Thyroid gland (tissue), 4 donors: ENCODE results near the gene ZBTB16.

ENCODE experiments used
- CTCF ChIP-seq, 6 experiments: fragments of 200-600 bp in 3 of 6; fragments of 450-650 bp in 3 of 6; sonication (generic) in 3 of 6; IDR thresholded peaks; one replicate each; pipeline ENCODE4 v1.5.1; 2016 to 2019; ENCODE audit warnings: antibody characterized with exemption in 6 of 6, mild to moderate bottlenecking in 2 of 6, inconsistent platforms in 1 of 6, moderate library complexity in 1 of 6
- POLR2A ChIP-seq, 2 donors: fragments of 450-650 bp; IDR thresholded peaks; one replicate each; pipeline ENCODE4 v1.6.1; 2017; ENCODE audit warnings: antibody characterized with exemption in 2 of 2, mild to moderate bottlenecking in 2 of 2, moderate library complexity in 1 of 2

DNA sequence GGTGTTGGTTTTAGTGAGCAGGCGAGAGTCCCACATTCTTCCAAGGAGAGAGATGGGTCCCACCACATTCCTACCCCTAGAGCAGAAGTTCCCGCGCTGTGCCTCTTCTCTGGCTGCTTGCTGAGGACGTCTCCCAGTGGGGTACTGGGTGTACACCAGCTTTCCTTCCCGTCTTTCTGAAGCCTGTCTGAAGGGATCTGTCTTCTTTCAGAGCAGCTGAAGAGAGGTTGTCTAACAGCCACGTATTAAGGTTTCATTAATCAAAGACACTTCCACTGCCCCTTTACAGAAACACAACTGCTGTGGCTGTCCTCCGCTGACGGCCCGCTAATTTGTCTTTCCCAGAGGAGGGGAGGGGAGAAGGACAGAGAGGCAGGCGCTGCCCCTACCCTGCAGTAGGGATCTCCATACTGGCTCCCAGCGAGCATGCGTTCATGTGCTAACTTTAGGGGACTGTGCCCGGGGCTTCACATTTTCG lies 56.0 kb downstream of the ZBTB16 start:
- no peak for TF ChIP-seq CTCF (IDR thresholded peaks at IDR 0.05)
- TF ChIP-seq POLR2A (IDR thresholded peaks at IDR 0.05), result no peak
